Fibroblast of skin of left biceps (primary cell): ENCODE data around the gene CXorf65.

Source experiments
- DNase-seq, 2 experiments: peaks; one replicate each; pipeline ENCODE4 v3.0.0-alpha.2; 2013; ENCODE audit warnings: low read depth in 2 of 2

The CXorf65 gene

DNA sequence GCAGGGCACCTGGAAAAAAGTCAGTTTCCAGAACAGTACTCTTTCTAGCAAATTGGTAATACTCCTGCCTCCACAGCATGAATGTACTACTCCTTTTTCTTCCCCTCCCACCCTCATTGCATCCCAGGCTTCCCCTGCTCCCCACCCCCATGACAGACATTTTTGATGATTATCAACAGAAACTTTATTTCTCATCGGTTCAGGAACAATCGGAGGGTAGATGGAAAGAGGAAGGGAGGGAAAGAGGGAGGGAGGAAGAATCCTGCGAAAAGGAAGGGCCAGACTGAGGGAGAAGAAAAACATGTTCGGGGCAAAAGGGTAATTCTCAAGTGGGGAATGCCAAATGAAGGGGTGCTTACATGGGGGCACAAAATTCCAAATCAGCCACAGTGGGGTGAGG is 705 bp upstream of the CXorf65 start:
- DNase-seq = no peak

DNA sequence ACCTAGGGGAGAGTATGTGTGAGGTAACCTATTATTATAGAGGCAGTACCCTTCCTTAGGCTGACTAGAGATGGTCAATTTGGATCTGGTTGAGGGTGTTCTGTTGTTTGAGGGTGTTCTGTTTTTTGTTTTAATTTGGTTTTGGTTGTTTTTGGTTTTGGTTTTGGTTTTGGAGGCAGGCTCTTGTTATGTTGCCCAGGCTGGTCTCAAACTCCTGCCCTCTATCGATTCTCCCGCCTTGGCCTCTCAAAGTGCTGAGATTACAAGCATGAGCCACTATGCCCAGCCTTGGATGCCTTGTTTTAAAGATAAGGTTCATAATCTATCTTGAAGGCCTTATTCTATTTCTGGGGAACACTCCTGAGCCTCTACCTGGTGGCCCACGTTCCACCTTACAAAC is 912 bp downstream of the CXorf65 start:
- no peak for DNase-seq

DNA sequence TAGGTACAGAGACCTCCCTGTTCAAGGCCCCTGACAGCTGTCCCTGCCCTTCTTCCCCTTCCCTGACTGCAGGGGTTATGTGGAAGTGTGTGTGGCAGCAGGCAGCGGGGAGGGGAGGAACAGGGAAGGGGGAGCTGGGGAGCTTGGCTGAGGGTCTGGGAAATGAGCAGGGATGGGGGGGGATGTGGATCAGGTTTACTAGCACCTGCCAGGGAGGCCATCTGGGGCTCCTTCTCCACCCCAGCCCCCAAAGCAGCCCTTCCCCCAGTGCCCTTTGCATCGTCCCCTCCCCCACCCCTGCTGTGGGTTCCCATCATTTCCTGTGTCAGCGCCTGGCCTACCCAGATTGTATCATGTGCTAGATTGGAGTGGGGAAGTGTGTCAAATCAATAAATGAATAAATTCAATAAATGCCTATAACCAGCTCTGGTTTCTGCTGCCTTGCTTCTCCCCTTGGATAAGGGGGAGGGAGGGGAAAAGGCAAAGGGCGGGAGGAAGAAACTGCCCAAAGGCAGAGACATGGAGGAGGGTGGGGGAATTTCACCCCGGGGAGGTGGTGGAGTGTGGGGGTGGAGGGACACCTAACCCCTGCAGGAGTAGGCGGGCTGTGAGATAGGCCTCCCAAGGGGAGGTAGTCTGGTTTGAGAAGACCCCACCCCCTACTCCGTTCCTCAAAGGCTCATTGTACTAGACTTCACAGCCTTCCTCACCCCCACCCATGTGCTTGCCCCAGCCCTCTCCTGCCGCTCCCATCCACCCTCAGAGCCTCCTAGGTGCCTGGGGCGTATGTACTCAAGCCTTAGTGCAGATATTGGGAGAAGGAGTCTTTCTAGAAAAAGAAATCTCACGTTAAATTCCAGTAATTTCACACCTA is 3.2 kb downstream of the CXorf65 start:
- no peak for DNase-seq

DNA sequence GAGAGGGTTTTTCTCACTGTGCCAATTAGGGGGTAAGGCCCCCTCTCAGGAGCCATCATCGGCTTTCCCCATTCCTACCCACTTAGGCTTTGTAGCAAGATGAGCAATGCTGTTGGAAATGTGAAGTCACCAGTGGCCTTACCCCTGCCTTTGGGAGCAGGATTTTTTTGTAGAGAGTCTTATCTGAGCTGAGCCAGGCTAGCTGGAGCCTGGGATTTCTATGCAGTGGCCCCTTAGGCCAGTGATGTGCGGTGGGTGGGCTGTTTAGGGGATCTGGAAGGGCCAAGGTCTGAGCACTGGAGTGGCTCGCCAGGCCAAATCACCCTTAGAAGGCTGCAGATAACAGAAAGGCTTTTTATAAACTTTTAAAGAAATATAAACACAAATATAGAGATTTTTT is 4.2 kb downstream of the CXorf65 start:
- DNase-seq = no peak

DNA sequence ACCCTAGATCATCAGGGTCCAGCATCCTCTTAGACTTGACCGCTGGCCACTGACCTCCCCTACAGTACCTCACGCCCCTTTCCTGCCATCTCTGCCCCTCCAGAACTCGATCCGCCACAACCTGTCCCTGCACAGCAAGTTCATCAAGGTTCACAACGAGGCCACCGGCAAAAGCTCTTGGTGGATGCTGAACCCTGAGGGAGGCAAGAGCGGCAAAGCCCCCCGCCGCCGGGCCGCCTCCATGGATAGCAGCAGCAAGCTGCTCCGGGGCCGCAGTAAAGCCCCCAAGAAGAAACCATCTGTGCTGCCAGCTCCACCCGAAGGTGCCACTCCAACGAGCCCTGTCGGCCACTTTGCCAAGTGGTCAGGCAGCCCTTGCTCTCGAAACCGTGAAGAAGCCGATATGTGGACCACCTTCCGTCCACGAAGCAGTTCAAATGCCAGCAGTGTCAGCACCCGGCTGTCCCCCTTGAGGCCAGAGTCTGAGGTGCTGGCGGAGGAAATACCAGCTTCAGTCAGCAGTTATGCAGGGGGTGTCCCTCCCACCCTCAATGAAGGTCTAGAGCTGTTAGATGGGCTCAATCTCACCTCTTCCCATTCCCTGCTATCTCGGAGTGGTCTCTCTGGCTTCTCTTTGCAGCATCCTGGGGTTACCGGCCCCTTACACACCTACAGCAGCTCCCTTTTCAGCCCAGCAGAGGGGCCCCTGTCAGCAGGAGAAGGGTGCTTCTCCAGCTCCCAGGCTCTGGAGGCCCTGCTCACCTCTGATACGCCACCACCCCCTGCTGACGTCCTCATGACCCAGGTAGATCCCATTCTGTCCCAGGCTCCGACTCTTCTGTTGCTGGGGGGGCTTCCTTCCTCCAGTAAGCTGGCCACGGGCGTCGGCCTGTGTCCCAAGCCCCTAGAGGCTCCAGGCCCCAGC is 5.7 kb downstream of the CXorf65 start:
- no peak for DNase-seq

DNA sequence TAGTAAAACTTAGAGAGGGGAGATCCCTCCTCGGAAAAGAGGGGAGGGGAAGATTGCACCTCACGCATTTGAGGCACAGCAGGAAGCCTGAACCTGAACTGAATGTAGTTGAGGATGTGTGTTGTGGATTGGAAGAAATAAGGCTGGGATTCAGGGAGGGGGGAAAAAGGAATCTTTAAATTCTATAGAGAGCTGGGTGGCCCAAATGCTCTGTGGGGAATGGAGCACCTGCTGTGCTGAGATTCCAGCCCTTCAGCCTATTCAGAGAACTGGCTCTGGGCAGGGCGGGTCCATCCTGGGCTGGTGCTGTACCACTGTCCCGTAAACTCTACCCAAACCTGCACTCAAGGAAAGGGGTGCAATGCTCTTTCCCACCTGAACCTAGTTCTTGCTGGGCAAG is 6.8 kb downstream of the CXorf65 start:
- no peak for DNase-seq

DNA sequence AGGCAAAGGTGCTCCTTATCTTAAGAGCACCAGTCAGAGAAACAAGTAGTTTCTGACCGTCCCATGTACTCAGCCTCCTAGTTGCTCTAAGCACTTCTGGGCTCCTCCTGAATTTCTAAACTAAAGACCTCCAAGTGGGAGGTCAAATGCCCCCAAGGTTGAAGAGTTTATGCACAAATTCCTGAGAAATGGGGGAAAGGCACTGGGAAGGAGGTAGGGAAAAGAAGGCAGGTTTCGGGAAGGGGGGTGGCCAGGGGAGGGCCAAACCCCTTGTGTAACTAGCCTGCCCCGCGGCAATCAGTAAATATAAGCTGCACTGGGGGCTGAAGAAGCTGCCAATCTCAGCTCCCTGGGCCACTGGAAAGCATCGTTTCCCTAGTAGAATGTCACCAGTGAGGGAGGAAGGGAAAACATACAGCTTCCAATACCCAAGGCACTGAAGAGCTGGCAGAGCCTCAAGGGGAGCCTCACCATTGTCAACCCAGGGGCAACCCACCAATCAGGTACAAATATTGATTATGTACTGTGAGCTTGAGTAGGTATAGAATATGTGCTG is 7.5 kb downstream of the CXorf65 start:
- DNase-seq = no peak

DNA sequence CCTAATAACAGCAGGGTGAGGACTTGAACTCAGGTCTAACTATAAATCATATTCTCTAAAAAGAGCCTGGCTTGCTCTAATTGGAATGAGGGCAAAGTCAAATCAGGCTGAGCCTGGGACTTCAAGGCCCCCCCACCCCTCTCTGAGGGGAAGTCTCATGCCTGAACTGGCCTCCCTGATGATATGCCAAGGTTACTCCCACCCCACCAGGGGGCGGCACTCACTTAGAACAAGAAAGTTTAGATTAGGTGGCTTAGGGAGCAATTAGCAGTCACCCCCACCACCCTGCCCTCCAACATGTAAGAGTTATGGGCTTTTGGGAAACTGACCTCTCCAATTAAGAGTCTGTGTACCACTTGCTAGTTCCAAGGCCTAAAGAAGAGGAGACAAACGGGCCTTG is 8.2 kb downstream of the CXorf65 start:
- DNase-seq = peak in 1 of 2 experiments; percentile 4

DNA sequence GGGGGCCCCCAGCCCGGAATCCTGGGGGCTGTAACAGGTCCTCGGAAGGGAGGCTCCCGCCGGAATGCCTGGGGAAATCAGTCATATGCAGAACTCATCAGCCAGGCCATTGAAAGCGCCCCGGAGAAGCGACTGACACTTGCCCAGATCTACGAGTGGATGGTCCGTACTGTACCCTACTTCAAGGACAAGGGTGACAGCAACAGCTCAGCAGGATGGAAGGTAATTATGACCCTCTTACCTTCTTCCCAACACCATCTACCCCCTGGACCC is 9.8 kb downstream of the CXorf65 start:
- DNase-seq = no peak

DNA sequence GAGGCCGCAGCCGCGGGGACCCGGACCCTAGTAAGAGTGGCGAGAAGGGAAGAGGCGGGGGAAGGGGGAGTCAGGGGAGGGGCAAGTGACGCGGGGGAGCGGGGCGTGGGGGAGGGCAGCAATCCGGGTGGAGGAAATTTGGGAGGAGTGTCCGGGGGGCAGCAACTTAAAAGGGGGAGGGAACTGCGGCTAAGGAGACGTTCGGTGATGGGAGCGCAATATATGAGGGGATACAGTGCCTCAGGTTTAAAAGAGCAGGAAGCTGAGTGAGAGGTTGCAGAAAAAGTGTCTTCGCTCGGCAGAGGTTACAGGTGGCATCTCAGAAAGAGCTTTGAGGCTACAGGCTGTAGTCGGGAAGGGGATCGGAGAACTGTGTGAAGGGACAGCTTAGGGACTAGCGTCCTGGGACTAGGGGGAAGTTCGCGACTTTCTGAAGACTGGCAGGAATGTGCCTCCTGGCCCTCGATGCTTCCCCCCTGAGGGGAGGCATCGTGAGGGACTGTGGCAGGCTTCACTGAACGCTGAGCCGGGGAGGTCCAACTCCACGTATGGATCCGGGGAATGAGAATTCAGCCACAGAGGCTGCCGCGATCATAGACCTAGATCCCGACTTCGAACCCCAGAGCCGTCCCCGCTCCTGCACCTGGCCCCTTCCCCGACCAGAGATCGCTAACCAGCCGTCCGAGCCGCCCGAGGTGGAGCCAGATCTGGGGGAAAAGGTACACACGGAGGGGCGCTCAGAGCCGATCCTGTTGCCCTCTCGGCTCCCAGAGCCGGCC is 10.4 kb downstream of the CXorf65 start:
- peak in 1 of 2 experiments; percentile 10 for DNase-seq

DNA sequence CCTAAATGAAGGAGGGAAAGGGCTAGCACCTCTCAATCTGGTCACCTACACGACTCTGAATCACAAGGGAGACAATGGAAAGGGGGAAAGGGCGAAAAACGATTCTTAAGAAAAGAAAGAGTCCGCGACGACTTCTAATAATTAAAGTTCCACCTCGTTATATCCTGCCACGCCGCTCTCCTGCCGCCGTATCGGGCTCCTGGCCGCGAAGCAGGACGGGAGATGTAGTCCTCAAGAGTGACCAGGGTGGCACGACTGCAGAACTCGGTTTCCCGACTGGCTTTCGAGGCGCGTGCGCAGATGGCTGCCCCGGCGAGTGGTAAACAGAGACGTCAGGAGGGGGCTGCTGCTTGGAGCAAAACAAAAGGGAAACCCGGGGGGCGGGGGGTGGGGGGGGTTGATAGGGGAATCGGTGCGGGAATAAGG is 11.0 kb downstream of the CXorf65 start, which contains the start of gene FOXO4:
Gene FOXO4, plus strand, starts transcription at position 297 of the 426 bp plus-strand sequence. CDS start 678 bp downstream, outside the sequence.
- DNase-seq = peak; percentile 55 to 60

DNA sequence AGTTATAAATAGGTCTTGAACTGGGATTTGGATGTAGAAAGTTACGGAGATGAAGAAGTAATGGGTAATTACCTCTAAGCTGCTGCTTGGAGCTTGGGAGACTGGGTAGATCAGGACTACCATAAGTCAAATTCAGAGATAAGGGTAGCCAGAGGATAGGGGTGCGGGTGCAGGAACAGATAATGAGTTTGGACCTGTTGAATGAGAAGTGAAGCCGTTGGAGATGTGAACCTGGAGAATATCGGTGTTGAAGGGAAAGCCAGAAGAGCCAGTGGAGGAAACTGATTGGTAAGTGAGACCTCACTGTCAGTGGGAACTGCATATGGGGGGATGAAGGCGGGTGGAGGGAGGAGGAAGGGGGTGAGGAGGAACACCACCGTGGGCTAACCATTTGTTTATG is 11.5 kb downstream of the CXorf65 start:
- no peak for DNase-seq

DNA sequence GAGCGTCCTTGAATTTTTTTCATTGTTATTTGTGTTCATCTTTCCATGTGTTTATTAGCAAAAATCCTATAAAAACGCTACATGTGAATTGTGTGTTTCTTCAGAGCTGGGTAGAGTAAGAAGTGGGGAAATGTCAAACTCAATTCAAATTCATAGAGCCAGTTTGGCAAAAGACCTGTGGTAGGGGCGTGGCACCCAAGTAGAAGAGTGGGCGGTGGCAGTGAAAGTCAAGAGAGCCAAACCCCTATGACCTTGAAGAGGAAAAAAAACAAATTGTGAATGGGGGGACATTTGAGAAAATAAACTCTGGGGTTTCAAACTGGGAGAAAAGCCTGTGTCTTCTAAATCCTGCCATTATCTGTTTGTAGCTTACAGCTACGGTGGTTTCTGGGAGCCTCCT is 15.3 kb downstream of the CXorf65 start:
- DNase-seq = no peak

DNA sequence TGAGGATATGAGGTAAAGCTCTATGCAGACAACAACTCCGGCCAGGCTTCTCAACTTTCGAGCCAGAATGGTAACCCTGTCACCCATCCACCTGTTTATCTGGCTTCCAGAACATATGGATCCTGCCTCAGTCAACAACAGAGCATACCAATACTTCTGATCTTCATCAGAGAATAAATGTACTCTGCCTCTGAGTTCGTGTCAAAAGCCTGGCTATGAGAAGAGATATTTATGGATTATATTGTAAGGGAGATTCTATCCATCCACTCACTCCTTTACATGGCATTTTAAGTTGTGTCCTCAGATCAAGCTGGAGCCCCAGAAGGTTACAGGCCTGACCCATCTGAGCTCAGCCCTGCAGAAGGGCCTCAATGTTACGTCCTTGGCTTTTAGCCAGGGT is 20.6 kb downstream of the CXorf65 start:
- no peak for DNase-seq

DNA sequence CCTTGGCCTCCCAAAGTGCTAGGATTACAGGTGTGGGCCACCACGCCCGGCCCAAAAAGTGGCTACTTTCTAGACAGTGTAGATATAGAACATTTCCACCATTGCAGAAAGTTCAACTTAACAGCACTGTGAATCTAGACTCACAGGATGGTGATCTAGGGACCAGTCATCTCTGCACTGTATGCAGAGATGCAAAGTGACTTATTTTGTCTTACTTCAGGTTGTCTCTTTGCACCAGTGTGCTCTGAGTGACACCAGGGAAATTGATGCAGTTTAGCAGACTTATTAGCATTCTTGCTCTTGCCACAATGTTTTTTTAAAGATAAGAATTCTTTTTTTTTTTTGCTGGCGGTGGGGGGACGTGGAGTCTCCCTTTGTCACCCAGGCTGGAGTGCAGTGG is 23.7 kb downstream of the CXorf65 start:
- DNase-seq = no peak

DNA sequence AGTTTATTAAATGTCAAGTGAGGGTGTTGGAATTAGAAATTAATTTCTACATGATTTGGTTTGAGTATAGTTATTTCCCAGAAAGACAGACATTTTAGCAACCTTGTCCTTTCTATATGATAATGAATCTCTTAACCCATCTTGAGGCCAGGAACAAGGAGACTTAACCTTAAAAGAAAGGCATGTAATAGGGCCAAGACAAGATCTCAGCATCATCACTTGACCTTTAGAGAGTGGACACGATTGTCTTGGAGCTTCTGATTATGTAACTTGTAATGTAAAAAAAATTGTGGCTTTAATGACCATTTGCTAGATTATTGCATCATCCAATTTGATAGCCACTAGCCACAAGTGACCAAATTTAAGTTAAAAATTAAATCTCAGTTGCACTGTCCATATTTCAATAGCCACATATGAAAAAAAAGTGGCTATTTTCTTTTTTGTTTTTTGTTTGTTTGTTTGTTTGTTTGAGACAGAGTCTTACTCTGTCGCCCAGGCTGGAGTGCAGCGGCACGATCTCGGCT is 24.4 kb downstream of the CXorf65 start:
- no peak for DNase-seq

DNA sequence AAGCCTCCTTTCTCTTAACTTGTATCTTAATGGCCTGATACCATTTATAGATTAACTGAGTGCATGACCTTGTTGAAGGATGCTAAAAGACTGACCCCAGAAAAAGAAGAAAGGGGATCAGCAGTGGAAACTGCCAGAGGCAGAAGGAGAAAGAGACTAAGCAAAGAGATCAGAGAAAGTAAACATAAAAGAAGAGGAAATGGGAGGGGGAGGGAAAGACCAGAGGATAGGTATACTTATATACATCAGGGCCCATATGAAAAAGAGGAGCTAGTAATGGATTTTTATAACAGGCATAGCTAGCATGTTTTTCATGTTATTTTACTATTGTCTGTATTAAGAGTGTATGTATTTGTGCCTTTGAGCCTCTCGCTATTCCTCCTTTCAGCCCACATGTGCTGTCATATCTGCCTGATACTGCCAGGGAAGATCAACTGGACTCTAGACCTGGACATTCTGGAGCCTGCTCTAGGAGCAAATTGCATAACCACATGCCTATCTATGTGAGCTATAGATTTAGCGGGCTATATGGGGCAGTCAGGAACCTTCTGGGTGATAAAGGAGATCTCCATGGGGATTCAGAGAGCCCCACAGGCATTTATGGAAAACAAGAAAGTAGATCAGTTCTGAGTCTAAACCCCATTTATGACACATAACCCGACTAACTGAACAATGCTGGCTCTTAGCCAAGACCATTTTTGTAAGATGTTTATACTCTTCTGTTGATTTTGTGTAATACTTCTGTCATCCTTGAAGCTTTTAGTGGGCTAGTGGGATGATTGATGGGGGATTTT is 25.0 kb downstream of the CXorf65 start:
- DNase-seq = no peak

DNA sequence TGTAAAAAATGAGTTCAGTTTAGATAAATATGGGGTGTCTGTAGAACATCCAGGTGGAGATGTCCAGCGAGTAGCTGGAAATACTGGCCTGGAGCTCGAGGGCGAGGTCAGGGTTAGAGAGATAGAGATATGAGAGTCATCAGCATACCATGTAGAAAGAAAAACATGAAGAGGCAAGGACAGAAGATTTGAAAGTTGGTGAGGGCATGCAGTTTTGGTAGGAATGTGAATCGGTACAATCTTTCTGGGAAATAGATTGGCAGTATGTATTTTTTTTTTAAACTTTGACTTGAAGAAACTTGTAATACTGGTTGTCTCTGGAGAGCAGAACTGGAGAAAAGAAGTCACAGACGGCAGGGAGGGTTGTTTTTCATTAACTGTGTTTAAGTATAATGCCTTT is 36.0 kb downstream of the CXorf65 start:
- no peak for DNase-seq

DNA sequence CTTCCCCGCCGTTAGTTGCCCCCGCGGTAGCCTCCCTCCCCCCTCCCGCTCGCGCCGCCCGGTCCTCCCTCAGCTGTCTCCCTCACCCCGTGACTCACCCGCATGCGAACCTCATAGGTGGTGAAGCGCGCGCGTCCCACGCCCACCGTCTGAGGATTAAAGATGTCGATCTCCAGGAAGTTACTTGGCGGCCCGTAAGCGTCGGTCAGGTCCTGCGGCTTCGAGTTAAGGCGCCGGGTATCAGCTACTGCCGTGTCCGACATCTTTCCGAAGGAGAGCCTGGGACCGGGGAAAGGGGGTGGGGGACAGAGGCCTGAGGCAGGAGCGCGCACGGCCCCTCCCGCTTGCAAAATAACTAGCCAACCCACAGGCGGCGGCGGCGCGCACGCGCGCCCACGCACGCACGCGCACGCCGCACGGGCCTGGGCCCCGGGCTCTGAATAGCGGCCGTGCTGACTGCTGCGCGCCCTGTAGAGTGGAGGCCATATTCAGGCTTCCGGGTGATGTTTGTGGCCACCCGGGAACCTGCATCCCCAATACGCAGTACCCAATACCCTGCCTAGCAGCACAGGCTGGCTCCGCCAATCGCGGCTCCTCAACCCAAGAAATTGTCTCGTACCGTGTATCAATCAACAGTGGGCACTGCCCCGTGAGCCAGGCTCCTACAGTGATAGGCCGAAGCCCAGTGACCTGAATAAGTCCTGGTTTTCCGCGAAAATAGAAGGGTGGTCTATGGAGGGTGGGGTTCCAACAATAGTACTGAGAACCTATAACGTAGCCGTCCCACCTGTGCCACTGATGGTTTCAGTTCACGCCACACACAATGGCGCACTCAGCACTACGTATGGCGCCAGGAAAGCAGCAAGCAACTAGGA is 38.3 kb downstream of the CXorf65 start, which contains the start of gene SNX12:
Gene SNX12, minus strand, starts transcription at position 291 of the 875 bp plus-strand sequence. Its CDS starts 28 bp downstream, at position 263.
- peak; percentile 82 to 85 for DNase-seq

DNA sequence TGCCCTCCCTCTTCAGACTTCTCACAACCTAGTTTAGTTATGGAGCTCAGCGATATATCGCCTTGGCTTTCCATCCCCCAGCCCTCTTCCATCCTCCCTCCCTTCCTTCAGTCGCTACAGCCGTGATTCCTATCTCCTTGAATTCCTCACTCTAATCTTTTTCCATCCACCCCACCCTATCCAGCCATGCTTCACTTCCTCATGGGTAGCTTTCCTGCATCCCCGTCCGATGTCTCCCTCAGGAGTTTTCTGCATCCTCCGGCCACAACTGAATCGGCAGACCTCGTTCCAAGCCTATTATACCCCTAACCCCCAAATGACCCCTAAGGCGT is 38.9 kb downstream of the CXorf65 start:
- DNase-seq = no peak
